AG04450 (cell line): Measurements from ENCODE around the gene MTUS2. TPM values are rescaled to one million over a fixed set of nuclear protein-coding genes. Genes with fewer than 3 reads are reported as not detected.

Experiments
- CTCF ChIA-PET: fragments of 300-600, 350-600 bp; formaldehyde crosslinking; extraction: SDS; loops from one replicate; lab custom pipeline; 2022; ENCODE audit warnings: antibody characterized with exemption, inconsistent platforms; lab: Charles Lee
- POLR2A ChIA-PET: fragments of 350-600 bp; formaldehyde crosslinking; extraction: SDS; loops from one replicate; lab custom pipeline; 2021; ENCODE audit warnings: antibody characterized with exemption, inconsistent platforms; lab: Yijun Ruan, JAX
- DNase-seq: peaks from one replicate; pipeline ENCODE4 v3.0.0-alpha.2; 2011; ENCODE audit warnings: low read depth, low spot score
- H3K27ac ChIP-seq: one replicate; pipeline ENCODE4 v1.5.1; 2012; ENCODE audit warnings: low read depth, low read length, control low read depth
- H3K27me3 ChIP-seq: one replicate; pipeline ENCODE4 v1.6.0; 2012; ENCODE audit warnings: low read length; ENCODE audit not compliant: control insufficient read depth, insufficient read depth
- H3K4me3 ChIP-seq: 2 replicates; pipeline ENCODE4 v1.5.1; 2011; ENCODE audit warnings: mild to moderate bottlenecking, low read depth, low read length, control low read depth
- H3K9me3 ChIP-seq: 2 replicates; pipeline ENCODE4 v1.5.1; 2012; ENCODE audit warnings: low read length; ENCODE audit not compliant: control insufficient read depth, insufficient read depth
- polyA plus RNA-seq: library from polyadenylated mRNA; depleted of rRNA; stranded (reverse); fragments of >200 nt; gene quantifications from 2 replicates; pipeline ENCODE4 v1.2.3, GENCODE V29; 2011
- TF ChIP-seq, protein P1 (sequence below): IDR thresholded peaks from 2 replicates; pipeline ENCODE4 v1.5.1; 2011; ENCODE audit warnings: low read depth, low read length, control low read depth, inconsistent platforms

Gene MTUS2
- polyA plus RNA-seq, 1 experiment: 0.02 TPM

DNA sequence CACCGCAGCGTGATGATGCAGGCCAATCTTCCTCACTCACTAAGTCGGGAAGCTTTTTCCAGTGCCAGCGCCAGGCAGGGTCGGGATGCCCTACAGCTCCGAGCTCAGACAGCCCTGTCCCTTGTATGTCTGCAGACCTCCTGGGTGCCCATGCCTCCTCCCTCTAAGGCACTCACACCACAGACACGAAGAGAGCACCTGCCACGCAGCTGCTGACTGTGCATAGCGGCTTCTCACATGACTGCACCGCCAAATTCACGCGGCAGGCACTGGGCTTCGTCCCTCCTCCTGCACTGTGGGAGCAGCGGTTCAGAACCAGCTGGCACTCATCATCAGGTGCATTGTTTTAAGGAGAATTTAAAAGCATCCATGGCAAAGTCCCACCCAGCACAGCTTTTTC lies 687.2 kb downstream of the MTUS2 start:
- CTCF ChIA-PET: interaction anchor here (0.6 to 3.7 kb wide), 30 partner anchors 10 to 608 kb away, joined by 3 to 44 read pairs (median 6); no protein-coding TSS in a partner anchor
- no peak for DNase-seq

DNA sequence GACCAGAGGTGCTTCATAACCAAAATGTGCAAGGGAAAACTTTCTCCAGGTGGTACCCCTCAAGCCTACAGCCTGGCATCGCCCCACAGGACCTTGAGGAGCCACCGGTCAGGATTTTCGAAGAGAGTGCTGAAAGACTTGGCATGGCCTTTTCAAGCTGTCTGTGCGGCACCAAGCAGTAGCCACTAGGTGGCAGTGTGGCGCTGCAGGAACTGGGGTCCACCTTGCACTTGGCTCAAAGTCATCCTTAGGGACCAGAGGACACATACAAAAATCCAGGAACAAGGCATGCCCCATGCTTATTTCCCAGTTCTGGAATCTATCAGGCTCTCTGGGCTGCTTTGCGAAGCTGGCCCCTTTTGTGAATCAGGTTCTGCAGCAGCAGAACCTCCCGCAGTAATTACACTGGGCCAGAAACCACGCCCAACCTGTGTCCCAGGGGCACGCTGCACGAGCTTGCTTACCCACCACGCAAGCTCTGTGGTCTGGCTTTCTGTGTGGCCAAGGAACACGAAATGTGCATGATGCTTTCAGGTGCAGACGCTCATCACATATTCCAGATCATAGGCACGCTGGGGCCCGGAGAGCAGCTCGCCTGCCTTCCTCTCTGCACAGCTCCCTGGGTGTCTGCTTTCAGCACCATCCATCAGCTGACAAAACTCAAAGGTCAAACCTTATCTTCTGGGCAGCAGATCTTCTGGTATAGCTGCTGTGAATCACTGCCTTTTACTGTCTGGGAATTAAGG lies 688.2 kb downstream of the MTUS2 start:
- TF ChIP-seq, protein P1, sequence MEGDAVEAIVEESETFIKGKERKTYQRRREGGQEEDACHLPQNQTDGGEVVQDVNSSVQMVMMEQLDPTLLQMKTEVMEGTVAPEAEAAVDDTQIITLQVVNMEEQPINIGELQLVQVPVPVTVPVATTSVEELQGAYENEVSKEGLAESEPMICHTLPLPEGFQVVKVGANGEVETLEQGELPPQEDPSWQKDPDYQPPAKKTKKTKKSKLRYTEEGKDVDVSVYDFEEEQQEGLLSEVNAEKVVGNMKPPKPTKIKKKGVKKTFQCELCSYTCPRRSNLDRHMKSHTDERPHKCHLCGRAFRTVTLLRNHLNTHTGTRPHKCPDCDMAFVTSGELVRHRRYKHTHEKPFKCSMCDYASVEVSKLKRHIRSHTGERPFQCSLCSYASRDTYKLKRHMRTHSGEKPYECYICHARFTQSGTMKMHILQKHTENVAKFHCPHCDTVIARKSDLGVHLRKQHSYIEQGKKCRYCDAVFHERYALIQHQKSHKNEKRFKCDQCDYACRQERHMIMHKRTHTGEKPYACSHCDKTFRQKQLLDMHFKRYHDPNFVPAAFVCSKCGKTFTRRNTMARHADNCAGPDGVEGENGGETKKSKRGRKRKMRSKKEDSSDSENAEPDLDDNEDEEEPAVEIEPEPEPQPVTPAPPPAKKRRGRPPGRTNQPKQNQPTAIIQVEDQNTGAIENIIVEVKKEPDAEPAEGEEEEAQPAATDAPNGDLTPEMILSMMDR: peak; percentile 98
- DNase-seq: peak; percentile 47
- Histone ChIP-seq H3K9me3 (no peaks in the 10 kb centered on the region; the same call in 1 of the 2 replicates), H3K27me3 (no peaks in the 10 kb centered on the region), H3K4me3 (no peak overlapping the region), H3K27ac (no peak overlapping the region)
- POLR2A ChIA-PET: no interaction called here
- CTCF ChIA-PET: interaction anchor here (0.5 to 3.7 kb wide), 44 partner anchors 8 to 745 kb away, joined by 3 to 44 read pairs (median 5); no protein-coding TSS in a partner anchor

More for the DNA sequence above, 687.2 kb downstream of the MTUS2 start:
- TF ChIP-seq, protein P1: no peak
- POLR2A ChIA-PET: no interaction called here
- Histone ChIP-seq H3K27ac (no peak overlapping the region), H3K27me3 (peaks cover 5% of the 10 kb centered on the region), H3K9me3 (no peaks in the 10 kb centered on the region; the same call in 1 of the 2 replicates), H3K4me3 (no peak overlapping the region)

DNA sequence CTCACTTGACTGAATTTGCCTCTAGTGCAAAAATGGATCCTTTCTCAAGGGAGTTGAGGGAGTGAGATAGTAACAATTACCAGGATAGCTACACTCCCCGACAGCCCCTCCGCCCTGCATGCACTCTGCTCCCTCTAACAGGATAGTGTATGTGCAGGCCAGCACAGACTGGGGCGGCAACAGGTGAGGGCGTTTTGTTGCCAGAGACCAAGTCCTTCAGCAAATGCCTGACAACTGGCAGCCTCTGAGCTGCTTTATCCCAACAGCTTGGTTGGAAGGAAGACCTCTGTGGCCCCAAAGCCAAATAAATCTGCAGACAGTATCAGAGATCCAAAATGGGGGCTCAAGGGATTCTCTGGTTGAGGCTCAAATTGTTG lies 688.7 kb downstream of the MTUS2 start:
- Histone ChIP-seq H3K9me3 (no peaks in the 10 kb centered on the region; the same call in 1 of the 2 replicates), H3K27me3 (no peaks in the 10 kb centered on the region), H3K27ac (no peak overlapping the region), H3K4me3 (no peak overlapping the region)
- POLR2A ChIA-PET: no interaction called here
- CTCF ChIA-PET: interaction anchor here (0.5 to 3.7 kb wide), 31 partner anchors 9 to 745 kb away, joined by 3 to 44 read pairs (median 7); no protein-coding TSS in a partner anchor
- DNase-seq: no peak
- TF ChIP-seq, protein P1: no peak

DNA sequence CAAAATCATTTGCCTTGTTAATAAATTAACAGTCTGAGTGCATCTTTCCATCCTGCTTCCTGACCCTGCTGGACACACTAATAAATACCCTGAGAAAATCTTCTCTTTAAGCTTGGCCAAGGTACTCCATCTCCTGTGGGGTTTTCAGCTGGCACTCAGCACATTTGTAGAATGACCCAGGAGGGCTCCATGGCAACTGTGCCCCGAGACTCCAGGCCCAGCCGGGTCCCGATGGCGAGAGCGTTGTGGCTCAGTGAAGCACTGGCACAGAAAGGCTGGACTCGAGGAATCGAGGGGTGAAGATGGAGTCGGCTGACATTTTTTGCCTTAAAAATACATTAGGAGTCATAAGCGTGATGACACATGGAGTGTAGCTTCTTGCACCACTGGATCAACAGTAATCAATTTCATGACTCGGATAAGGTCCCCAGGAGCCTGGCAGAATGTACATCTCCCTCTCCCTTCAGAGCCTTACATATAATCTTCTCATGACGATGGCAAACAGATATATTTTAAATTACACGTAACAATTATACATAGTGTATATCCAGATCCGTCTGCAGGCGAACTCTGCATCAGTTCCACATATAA lies 690.0 kb downstream of the MTUS2 start:
- POLR2A ChIA-PET: no interaction called here
- TF ChIP-seq, protein P1: no peak
- H3K9me3 ChIP-seq: no peaks in the 10 kb centered on the region; the same call in 1 of the 2 replicates
- no peaks in the 10 kb centered on the region for H3K27me3 ChIP-seq
- no peak for DNase-seq
- no peak overlapping the region for H3K27ac ChIP-seq
- CTCF ChIA-PET: interaction anchor here (1.0 to 3.7 kb wide), 5 partner anchors 9 to 603 kb away, joined by 3 to 44 read pairs (median 13); no protein-coding TSS in a partner anchor
- H3K4me3 ChIP-seq: no peak overlapping the region
